GM18867 (cell line): ENCODE data around the gene FAM98C.
"Not testable (repeated sequence)": the region's sequence is repeated elsewhere in the genome, so short reads cannot be mapped to it uniquely, and the experiment has no call there.

Experiments used
- ATAC-seq: cut with Tn5 transposase; IDR thresholded peaks from one replicate; pipeline ENCODE4 v1.9.1; 2021; ENCODE audit warnings: mild to moderate bottlenecking, moderate library complexity; ENCODE audit not compliant: unreplicated experiment

The FAM98C gene

DNA sequence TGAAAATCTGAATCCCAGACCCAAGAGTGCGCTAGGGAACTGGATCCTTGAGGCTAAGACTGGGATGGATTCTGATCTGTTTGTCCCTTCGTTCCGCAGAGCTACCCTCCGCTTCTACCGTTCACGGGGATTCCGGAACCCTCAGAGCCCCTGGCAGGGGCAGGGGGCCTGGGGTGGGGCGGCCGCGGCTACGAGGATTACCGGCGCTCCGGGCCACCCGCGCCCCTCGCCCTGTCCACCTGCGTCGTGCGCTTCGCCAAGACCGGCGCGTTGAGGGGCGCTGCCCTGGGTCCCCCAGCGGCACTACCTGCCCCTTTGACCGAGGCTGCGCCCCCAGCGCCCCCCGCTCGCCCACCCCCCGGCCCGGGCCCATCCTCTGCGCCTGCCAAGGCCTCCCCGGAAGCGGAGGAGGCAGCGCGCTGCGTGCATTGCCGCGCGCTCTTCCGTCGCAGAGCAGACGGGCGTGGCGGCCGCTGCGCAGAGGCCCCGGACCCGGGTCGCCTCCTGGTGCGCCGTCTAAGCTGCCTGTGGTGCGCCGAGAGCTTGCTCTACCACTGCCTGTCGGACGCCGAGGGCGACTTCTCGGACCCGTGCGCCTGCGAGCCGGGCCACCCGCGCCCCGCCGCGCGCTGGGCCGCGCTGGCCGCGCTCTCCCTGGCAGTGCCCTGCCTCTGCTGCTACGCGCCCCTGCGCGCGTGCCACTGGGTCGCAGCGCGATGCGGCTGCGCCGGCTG, 7.3 kb upstream of the FAM98C start:
- ATAC-seq = no peak

DNA sequence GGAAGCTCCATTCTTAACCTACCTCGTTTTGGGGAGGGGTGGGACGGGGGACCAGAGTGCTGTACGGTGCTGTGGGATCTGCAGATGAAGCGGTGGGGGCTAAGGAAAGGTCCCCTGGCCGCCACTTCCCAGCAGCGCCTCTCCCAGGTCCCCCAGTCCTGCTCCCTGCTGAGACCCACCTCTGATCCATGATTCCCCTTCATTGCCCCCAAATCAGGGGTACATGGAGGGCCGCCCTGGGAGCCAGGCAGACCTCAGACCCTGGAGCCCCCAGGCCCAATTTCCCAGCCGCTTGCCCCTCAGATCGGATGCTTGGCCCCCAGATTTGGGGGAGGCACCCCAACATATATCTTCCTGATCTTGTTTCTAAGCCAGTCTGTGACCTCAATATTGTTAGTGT, 3.8 kb upstream of the FAM98C start:
- ATAC-seq = no peak

DNA sequence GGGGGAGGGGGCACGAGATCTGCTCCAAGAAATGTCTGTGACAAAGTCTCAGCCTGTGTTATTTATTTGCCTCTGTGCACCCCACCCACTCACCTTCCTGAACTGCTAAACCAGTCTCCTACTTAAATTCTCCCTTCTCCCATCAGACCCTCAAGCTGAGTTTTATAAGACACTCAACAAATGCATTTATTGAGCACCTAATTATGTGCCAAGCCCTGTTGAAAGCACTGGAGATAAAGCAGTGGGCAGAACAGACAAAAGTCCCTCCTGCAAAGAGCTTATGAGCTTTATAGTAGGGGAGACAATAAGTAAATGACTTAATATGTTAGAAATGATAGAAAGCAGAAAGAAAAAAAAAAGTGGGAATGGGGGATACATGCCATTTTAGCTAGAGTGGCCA, 3.4 kb upstream of the FAM98C start:
- ATAC-seq = no peak

DNA sequence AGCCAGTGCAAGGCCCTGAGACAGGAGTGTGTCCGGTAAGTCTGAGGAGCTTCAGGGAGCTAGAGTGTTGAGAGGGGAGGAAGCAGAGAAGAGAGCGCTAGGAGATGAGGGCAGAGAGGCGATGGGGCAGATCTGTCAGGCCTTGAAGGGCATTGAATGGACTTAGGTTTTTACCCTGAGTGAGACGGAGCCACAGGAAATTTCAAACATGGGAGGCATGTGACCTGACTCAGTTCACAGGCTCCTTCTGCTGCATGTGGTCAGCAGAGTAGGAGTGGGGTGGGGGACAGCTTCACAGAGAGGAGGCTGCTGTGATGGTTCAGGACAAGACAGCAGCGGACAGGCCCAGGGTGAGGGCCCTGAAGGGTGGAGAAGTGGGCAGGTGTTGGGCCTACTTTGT, 2.5 kb upstream of the FAM98C start:
- no peak for ATAC-seq

DNA sequence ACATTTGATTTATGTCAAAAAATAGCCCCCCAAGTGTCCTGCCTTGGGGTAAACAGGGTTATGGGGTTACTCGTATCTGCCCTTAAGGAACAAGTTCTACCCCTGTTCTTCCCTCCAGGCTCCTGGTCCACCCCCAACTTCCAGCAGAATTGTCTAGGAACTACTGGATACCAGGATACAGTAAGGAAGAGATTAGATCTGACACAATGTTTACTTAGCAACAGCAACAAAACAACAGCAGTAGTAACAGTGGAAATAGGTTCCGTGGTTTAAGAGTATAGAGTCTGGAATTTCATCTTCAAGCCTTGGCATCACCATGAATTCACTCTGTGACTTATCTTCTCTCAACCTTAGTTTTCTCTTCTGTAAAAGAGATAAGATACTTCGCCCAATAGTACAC, 1.7 kb upstream of the FAM98C start:
- no peak for ATAC-seq

DNA sequence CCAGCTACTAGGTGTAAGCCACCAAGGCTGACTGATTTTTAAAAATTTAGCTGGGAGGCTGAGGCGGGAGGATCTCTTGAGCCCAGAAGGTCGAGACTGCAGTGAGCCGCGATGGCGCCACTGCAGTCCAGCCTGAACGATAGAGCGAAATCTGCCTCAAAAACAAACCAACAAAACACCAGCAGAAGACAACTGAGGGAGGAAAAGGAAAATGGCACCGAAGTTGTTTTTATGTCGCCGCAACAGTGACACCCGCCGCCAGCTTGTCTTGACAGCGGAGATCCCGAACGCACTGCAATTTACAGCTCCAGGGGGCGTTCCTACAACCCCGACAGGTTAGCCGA, 298 bp upstream of the FAM98C start:
- no peak for ATAC-seq

DNA sequence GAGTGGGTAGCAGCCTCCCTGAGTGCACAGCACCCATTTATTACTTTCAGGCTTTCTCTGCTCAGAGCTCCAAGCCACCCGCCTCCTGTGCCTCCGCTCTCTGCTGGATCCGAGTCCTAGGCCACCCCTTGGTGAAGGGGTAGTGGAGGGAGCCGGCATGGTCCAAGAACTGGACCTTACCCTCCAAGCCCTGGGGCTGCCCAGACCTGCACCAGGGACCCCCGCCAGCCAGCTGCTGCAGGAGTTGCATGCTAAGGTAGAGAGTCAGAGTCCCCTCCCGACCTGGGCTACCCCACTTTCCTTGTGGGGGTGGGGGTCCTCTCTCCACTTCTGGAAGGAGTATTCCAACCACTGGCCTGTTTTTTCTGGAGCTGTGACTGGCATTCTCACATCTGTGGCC, 2.0 kb downstream of the FAM98C start:
- no peak for ATAC-seq

DNA sequence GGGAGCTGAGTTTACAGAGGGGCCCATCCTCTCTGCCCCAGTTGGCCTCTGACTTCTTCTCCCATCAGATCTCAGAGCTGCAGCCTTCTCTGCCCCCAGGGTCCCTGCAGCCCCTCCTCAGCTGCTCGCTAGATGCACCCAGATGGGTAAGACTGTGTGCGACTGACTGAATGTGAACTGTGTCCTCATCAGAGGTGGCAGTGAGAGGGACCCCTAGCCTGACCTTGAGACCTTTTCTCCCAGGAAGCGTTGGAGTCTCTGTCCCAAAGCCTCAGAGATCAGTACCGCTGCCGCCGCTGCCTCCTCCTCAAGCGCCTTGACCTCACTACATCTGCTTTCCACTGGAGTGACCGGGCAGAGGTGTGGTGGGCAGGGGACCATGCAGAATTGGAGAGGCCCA, 2.4 kb downstream of the FAM98C start:
- no peak for ATAC-seq

DNA sequence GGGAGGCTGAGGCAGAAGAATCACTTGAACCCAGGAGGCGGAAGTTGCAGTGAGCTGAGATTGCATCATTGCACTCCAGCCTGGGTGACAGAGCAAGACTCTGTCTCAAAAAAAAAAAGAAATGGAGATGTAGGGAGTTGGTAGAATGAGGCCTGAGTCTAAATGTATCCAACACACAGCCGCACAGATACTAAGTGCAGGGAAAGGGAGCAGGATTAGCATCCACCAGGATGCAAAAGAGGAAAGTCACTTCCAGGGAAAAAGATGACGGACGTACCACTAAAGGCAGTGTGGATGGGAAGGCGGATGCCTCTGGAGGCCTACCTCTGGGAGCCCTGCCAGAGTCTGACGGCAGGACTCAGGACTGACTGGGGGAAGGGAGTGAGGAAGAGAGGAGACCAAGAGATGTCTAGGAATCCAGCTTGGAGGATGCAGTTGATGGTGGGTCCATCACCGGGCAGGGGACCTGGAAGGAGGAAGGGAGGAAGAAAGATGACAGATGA, 6.8 kb downstream of the FAM98C start:
- ATAC-seq = no peak

DNA sequence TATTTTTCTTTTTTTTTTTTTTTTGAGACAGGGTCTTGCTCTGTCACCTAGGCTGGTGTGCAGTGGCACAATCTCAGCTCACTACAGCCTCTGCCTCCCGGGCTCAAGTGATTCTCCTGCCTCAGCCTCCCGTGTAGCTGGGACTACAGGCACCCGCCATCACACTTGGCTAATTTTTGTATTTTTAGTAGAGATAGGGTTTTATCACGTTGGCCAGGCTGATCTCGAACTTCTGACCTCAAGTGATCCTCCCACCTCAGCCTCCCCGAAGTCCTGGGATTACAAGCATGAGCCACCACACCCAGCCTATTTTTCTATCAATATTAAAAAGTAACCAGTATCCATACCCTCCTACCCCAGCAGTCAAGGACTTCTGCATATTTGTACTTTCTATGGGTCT, 7.5 kb downstream of the FAM98C start:
- ATAC-seq = not testable (repeated sequence)

DNA sequence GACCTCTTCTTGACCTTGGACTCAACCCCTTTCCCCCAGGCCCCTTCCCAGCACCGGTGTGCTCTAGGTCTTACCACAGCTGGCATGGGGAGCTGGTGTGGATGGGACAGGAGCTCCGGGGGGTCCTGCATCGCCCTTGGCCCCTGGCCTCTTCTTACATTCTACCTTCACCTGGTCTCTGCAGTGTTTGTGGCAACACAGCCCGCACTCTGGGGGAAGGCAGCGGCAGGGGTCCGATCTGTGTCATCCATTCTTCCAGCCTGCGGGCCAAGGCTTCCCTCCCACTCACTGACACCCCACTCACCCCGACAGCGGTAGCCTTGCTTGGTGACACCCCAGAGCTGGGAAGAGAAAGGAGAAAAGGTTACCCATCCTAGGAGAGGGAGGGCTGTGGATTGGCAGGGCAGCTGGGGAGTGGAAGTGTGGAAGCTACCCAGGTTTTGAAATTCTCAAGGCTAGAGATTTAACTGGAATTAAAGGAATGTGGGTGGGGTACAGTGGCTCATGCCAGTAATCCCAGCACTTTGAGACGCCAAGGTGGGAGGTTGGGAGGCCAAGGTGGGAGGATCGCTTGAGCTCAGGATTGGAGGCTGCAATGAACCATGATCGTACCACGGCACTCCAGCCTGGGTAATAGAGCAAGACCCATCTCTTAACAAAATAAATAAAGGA, 8.3 kb downstream of the FAM98C start:
- ATAC-seq = no peak

DNA sequence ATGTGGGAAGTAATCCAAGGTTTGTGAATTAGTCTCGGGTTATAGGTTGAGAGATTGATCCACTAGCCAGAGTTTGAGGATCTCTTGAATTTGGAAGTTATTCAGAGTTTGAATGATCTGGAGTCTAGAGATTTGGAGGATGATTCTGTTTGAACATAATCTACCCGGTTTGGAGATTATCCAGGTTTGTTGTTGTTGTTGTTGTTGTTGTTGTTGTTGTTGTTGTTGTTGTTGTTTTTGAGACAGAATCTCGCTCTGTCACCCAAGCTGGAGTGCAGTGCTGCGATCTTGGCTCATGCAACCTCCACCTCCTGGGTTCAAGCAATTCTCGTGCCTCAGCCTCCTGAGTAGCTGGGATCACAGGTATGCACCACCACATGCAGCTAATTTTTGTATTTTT, 9.0 kb downstream of the FAM98C start:
- not testable (repeated sequence) for ATAC-seq

DNA sequence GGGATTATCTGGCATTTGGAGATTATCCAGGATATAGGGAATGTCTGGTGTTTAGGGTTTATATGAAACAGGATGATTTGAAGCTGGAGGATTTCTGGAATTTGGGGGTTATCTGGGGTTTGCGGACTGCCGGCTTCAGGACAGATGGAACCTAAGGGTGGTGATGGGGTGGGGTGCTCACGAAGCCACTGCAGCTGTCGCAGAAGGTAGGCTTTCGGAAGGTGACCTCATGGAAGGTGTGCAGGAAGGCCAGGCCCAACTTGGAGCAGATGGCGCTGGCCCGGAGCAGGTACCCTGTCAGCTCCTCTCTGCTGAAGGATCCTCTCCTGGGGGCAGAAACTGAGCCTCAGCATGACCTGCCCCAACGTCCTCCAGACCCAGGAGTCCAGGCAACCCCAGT, 9.6 kb downstream of the FAM98C start:
- ATAC-seq = no peak

DNA sequence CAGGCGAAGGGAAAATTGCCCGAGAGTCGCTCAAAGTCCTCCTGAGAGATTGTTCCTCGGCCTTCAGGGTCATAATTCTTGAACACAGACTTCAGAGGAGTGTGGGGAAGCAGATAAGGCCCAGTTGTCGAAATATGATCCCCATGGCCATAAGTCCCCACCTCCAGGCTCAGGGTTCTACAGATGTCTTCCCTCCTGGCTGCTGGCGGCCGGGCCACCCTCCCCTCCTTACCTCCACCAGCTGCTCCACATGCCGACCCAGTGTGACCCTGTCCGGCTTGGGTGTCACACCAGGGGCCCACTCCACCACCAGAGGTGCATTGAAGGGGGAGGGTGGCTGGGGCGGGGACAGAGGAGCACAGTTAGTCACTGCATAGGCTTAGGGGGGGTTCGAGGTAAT, 10.1 kb downstream of the FAM98C start:
- no peak for ATAC-seq

DNA sequence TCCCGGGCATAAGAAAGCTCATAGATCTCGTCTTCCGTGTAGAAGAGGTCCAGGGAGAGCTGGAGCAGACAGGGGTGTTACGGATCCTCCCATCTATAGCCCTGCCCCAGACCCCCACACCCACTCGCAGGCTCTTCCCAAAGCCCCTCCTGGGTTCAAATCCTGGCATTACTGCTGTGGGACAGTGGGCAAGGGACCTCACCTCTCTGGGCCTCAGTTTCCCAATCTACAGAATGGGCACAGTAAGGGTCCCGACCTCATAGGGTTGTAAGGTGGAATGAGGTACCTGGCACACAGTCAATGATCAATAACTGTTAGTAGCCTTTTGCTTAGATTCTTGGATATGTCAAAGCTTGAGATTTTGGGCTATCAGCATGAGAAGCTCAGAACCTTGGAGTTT, 10.5 kb downstream of the FAM98C start:
- no peak for ATAC-seq

DNA sequence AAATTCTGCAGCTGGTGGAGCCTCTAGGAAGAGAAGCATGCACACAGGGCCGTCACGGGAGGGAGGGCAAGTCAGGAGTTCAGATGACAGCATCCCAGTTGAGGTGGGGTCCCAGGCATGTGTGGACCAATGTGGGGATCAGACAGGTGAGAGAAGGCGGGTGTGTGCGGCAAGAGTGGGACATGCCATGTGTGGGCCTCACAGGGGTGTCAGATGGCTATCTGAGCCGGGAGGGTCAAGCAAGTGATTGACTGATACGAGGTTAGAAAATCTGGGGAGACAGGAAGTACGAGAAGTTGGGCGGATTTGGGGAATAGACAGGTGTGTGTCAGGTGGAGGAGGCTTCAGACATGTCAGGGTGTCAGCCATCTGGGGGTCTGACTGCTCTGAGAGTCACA, 14.3 kb downstream of the FAM98C start:
- ATAC-seq = no peak

DNA sequence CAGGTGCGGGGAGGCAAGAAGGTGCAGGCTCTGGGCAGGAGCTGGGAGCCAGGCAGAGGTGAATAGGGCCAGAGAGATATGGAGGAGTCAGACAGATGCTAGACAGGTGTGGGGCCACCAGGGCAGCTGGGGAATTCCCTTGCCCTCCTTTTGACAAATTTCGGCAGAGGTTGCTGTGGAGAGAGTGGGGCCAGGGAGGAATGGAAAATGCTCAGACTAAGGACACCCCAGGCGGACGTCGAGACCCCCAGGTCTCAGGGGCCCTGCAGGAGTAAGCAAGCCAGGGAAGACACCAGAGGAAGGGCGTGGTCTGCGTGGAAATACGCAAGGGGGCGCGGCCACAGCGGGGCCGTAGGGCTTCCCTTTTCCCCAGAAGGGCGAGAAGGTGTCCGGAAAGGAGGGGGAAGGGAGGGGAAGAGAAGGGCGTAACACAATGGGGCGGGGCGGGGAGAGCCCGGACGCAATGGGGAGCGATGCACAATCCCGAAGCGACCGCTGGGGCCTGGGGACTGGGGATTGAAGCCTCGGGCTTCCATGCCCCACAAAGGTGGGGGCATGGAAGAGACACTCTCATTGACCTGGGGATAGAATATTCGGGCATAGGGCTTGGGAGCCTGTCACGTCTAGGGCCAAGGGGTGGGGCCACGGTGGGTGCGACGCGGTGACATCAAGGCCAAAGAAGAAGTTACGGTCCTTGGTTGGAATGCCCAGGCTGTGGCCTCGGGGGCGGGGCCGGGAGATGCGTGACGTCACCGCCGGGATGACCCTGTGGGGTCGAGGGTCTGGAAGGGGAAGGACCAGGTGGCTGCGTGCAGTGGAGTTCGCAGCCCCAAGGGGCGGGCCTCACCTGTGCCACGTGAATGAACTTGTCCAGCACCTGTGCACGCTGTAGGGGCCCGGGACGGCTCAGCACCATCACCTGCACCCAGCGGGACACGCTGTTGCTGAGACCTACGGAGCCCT, 14.9 kb downstream of the FAM98C start:
- ATAC-seq = no peak

DNA sequence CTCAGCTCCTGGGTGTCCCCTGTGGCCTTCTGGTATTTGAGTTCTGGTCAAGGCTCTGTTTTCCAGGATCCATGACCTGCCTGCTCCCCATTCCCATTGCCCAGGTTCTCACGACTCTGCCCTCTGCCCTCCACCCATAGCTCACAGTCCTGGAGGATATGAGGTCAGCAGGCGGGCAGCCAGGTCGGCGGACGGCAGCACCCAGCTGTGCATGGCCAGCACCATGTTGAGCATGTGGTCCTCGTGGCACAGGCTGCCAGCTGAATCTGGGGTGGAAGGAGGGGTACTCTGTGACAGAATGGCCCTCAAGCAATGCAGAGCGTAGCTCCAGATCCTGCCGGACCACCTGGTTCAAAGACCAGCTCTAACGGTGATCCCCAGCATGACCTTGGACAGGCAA, 18.0 kb downstream of the FAM98C start:
- no peak for ATAC-seq

DNA sequence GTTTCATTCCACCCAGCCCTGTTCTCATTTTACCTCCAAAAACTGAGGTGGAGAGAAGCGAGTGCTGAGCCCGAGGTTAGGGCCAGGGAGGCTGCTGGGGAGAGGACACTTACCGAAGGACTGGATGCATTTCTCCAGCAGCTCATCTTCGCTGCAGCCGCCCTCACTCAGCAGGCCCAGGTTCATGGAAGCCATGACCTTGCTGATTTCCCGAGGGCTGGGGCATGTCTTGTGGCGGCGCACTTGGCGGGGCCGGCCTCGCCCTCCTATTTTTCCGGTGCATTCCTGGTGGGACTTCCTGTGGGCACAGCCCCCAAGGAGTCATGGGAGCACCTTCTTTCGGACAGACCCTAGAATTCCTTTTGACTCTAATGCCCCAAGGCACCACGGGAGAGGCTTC, 19.0 kb downstream of the FAM98C start:
- no peak for ATAC-seq

DNA sequence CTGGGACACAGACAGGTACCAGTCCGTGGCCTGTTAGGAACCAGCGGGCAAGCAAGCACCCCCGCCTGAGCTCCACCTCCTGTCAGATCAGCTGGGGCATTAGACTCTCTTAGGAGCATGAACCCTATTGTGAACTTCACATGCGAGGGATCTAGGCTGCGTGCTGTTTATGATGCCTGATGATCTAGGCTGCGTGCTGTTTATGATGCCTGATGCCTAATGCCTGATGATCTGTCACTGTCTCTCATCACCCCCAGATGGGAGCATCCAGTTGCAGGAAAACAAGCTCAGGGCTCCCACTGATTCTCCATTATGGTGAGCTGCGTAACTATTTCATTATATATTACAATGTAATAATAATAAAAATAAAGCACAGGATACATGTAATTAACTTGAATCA, 19.5 kb downstream of the FAM98C start:
- no peak for ATAC-seq

DNA sequence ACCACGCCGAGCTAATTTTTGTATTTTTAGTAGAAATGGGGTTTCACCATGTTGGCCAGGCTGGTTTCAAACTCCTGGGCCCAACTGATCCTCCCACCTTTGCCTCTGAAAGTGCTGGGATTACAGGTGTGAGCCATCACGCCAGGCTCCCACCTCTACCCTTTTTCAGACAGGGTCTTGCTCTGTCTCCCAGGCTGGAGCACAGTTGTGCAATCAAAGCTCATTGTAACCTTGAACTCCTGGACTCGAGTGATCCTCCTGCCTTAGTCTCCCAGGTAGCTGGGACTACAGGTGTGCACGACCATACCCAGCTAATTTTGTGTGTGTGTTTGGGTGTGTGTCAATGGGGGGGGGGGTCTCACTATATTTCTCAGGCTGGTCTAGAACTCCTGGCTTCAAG, 21.4 kb downstream of the FAM98C start:
- ATAC-seq = no peak
